SK-N-SH treated with all-trans-retinoic acid at 6 μM for 48 hours (cell line): ENCODE results near the gene CANT1.

ENCODE experiments used
- ATAC-seq: fragments of 200-7000 bp; cut with Tn5 transposase; 3 replicates; pipeline ENCODE4 v1.9.1; 2020; ENCODE audit warnings: mild to moderate bottlenecking, moderate library complexity
- ARNTL ChIP-seq: fragments of 450-650 bp; formaldehyde crosslinking; IDR thresholded peaks from 2 replicates; pipeline ENCODE4 v1.5.0; 2020; ENCODE audit warnings: low read depth, mild to moderate bottlenecking, moderate library complexity, borderline replicate concordance
- BACH2 ChIP-seq: fragments of 250-450 bp; sonication (Bioruptor Pico); IDR thresholded peaks from 2 replicates; pipeline ENCODE4 v1.9.0; 2021; ENCODE audit warnings: mild to moderate bottlenecking, borderline replicate concordance
- CSDC2 ChIP-seq: fragments of 250-450 bp; sonication (Bioruptor Pico); IDR thresholded peaks from 2 replicates; pipeline ENCODE4 v1.5.0; 2020; ENCODE audit warnings: mild to moderate bottlenecking, moderate library complexity
- ESRRG ChIP-seq: fragments of 250-450 bp; sonication (Bioruptor Pico); IDR thresholded peaks from 2 replicates; pipeline ENCODE4 v1.6.1; 2021; ENCODE audit warnings: mild to moderate bottlenecking
- GLIS3 ChIP-seq: fragments of 250-450 bp; sonication (Bioruptor Pico); IDR thresholded peaks from 2 replicates; pipeline ENCODE4 v1.5.0; 2020; ENCODE audit warnings: mild to moderate bottlenecking, moderate library complexity
- ISL1 ChIP-seq: fragments of 250-450 bp; sonication (Bioruptor Pico); IDR thresholded peaks from 2 replicates; pipeline ENCODE4 v2.1.2; 2022; ENCODE audit warnings: mild to moderate bottlenecking, moderate library complexity
- OSR1 ChIP-seq: fragments of 250-450 bp; sonication (Bioruptor Pico); IDR thresholded peaks from 2 replicates; pipeline ENCODE4 v1.8.0; 2022; ENCODE audit warnings: moderate library complexity, mild to moderate bottlenecking, inconsistent platforms
- PPARA ChIP-seq: fragments of 250-450 bp; sonication (Bioruptor Pico); IDR thresholded peaks from 2 replicates; pipeline ENCODE4 v1.5.0; 2020; ENCODE audit warnings: mild to moderate bottlenecking, borderline replicate concordance
- RARB ChIP-seq: fragments of 250-450 bp; sonication (Bioruptor Pico); IDR thresholded peaks from 2 replicates; pipeline ENCODE4 v1.8.0; 2021; ENCODE audit warnings: mild to moderate bottlenecking, moderate library complexity
- SNAI2 ChIP-seq: fragments of 250-450 bp; sonication (Bioruptor Pico); IDR thresholded peaks from 2 replicates; pipeline ENCODE4 v1.5.0; 2020; ENCODE audit warnings: mild to moderate bottlenecking, moderate library complexity
- TCF4 ChIP-seq: fragments of 250-450 bp; sonication (Bioruptor Pico); IDR thresholded peaks from 2 replicates; pipeline ENCODE4 v1.8.0; 2021; ENCODE audit warnings: mild to moderate bottlenecking, moderate library complexity, borderline replicate concordance
- TOX ChIP-seq: fragments of 250-450 bp; sonication (Bioruptor Pico); IDR thresholded peaks from 2 replicates; pipeline ENCODE4 v1.8.0; 2021; ENCODE audit warnings: mild to moderate bottlenecking, moderate library complexity, borderline replicate concordance
- ZC3H10 ChIP-seq: fragments of 250-450 bp; sonication (Bioruptor Pico); IDR thresholded peaks from 2 replicates; pipeline ENCODE4 v1.5.1; 2021; ENCODE audit warnings: mild to moderate bottlenecking, moderate library complexity
- ZFP3 ChIP-seq: fragments of 250-450 bp; sonication (Bioruptor Pico); IDR thresholded peaks from 2 replicates; pipeline ENCODE4 v1.5.0; 2020; ENCODE audit warnings: mild to moderate bottlenecking, moderate library complexity
- ZFP30 ChIP-seq: fragments of 450-650 bp; formaldehyde crosslinking; IDR thresholded peaks from 2 replicates; pipeline ENCODE4 v1.5.0; 2022; ENCODE audit warnings: mild to moderate bottlenecking, moderate library complexity
- ZNF565 ChIP-seq: fragments of 450-650 bp; formaldehyde crosslinking; conservative IDR thresholded peaks from 2 replicates; pipeline ENCODE4 v1.5.0; 2020; ENCODE audit warnings: low read depth, mild to moderate bottlenecking, moderate library complexity
- ZNF70 ChIP-seq: fragments of 450-650 bp; formaldehyde crosslinking; IDR thresholded peaks from 2 replicates; pipeline ENCODE4 v1.5.0; 2020; ENCODE audit warnings: mild to moderate bottlenecking, moderate library complexity
- ZNF8 ChIP-seq: fragments of 450-650 bp; formaldehyde crosslinking; IDR thresholded peaks from 2 replicates; pipeline ENCODE4 v1.5.0; 2020; ENCODE audit warnings: mild to moderate bottlenecking, moderate library complexity
- TF ChIP-seq, protein P1 (sequence below): fragments of 250-450 bp; sonication (Bioruptor Pico); IDR thresholded peaks from 2 replicates; pipeline ENCODE4 v1.5.0; 2020; ENCODE audit warnings: mild to moderate bottlenecking, moderate library complexity
- TF ChIP-seq, protein P2 (sequence below): fragments of 250-450 bp; sonication (Bioruptor Pico); IDR thresholded peaks from 2 replicates; pipeline ENCODE4 v1.5.1; 2020; ENCODE audit warnings: low read depth, mild to moderate bottlenecking, moderate library complexity
- TF ChIP-seq, protein P3 (sequence below): fragments of 250-450 bp; sonication (Bioruptor Pico); IDR thresholded peaks from 2 replicates; pipeline ENCODE4 v1.5.1; 2021; ENCODE audit warnings: mild to moderate bottlenecking, moderate library complexity
- TF ChIP-seq, protein P4 (sequence below): fragments of 250-450 bp; sonication (Bioruptor Pico); IDR thresholded peaks from 2 replicates; pipeline ENCODE4 v1.8.0; 2020; ENCODE audit warnings: mild to moderate bottlenecking, moderate library complexity, borderline replicate concordance
- TF ChIP-seq, protein P5 (sequence below): fragments of 250-450 bp; sonication (Bioruptor Pico); IDR thresholded peaks from 2 replicates; pipeline ENCODE4 v1.8.0; 2021; ENCODE audit warnings: low read depth, mild to moderate bottlenecking, moderate library complexity, borderline replicate concordance

Gene CANT1

DNA sequence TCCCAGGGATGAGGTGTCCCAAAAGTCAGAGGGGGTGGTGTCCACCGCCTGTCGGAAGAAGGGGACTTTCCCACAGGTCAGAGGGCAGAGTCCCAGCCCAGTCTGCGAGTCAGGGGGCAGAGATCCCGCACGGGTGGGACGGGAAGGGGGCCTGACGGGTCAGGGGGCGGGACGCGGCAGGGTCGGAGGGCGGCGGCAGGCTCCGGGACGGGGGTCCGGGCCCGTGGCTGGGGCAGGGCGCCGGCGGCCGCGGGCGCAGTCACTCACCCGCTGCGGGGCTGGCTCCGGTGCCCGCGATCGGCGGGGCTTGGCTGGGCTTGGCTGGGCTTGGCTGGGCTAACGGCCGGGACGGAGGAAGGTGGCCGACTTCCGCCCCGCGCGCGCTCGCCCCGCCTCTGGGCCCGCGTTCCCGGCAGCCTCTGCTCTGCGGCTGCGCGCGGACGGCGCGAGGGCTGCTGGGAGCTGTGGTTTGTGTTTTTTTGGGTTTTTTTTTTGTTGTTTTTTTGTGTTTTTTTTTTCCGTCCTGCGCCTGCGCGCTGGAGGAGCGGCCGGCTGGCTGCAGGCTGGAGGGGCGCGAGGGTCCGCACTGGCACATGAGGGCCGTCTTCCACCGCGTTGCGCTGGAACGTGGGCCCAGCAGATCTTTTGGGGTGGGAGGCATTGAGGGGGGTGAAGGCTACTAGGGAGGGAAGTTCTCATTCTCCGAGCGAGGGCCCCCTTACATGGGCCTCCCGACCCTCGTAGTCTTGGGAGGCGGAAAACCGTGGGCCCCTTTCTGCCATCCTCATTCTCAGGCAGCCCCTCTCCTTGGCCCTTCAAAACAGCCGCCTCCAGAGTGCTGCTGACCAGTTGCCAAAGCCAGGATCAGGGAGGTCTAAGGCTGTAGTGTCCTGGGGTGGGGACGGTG lies at the start of gene CANT1:
TSS of gene CANT1 (minus strand) at position 368 of the 907 bp plus-strand sequence. CDS start 12,142 bp downstream, outside the sequence.
- no peak for TF ChIP-seq TOX (CRISPR knock-in tag)
- TF ChIP-seq CSDC2 (CRISPR knock-in tag): no peak
- no peak for TF ChIP-seq ARNTL (CRISPR knock-in tag)
- TF ChIP-seq, protein P1, sequence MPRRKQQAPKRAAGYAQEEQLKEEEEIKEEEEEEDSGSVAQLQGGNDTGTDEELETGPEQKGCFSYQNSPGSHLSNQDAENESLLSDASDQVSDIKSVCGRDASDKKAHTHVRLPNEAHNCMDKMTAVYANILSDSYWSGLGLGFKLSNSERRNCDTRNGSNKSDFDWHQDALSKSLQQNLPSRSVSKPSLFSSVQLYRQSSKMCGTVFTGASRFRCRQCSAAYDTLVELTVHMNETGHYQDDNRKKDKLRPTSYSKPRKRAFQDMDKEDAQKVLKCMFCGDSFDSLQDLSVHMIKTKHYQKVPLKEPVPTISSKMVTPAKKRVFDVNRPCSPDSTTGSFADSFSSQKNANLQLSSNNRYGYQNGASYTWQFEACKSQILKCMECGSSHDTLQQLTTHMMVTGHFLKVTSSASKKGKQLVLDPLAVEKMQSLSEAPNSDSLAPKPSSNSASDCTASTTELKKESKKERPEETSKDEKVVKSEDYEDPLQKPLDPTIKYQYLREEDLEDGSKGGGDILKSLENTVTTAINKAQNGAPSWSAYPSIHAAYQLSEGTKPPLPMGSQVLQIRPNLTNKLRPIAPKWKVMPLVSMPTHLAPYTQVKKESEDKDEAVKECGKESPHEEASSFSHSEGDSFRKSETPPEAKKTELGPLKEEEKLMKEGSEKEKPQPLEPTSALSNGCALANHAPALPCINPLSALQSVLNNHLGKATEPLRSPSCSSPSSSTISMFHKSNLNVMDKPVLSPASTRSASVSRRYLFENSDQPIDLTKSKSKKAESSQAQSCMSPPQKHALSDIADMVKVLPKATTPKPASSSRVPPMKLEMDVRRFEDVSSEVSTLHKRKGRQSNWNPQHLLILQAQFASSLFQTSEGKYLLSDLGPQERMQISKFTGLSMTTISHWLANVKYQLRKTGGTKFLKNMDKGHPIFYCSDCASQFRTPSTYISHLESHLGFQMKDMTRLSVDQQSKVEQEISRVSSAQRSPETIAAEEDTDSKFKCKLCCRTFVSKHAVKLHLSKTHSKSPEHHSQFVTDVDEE (CRISPR knock-in tag): no peak
- no peak for TF ChIP-seq ISL1
- no peak for TF ChIP-seq ZNF70 (CRISPR knock-in tag)
- TF ChIP-seq ZNF8 (CRISPR knock-in tag): no peak
- no peak for TF ChIP-seq OSR1
- TF ChIP-seq, protein P2, sequence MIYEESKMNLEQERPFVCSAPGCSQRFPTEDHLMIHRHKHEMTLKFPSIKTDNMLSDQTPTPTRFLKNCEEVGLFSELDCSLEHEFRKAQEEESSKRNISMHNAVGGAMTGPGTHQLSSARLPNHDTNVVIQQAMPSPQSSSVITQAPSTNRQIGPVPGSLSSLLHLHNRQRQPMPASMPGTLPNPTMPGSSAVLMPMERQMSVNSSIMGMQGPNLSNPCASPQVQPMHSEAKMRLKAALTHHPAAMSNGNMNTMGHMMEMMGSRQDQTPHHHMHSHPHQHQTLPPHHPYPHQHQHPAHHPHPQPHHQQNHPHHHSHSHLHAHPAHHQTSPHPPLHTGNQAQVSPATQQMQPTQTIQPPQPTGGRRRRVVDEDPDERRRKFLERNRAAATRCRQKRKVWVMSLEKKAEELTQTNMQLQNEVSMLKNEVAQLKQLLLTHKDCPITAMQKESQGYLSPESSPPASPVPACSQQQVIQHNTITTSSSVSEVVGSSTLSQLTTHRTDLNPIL (CRISPR knock-in tag): no peak
- no peak for TF ChIP-seq ZFP3 (CRISPR knock-in tag)
- TF ChIP-seq, protein P3, sequence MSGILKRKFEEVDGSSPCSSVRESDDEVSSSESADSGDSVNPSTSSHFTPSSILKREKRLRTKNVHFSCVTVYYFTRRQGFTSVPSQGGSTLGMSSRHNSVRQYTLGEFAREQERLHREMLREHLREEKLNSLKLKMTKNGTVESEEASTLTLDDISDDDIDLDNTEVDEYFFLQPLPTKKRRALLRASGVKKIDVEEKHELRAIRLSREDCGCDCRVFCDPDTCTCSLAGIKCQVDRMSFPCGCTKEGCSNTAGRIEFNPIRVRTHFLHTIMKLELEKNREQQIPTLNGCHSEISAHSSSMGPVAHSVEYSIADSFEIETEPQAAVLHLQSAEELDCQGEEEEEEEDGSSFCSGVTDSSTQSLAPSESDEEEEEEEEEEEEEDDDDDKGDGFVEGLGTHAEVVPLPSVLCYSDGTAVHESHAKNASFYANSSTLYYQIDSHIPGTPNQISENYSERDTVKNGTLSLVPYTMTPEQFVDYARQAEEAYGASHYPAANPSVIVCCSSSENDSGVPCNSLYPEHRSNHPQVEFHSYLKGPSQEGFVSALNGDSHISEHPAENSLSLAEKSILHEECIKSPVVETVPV (CRISPR knock-in tag): no peak
- TF ChIP-seq BACH2 (CRISPR knock-in tag): no peak
- TF ChIP-seq SNAI2 (CRISPR knock-in tag): no peak
- no peak for TF ChIP-seq PPARA (CRISPR knock-in tag)
- no peak for TF ChIP-seq GLIS3 (CRISPR knock-in tag)
- TF ChIP-seq ESRRG: no peak
- TF ChIP-seq ZFP30: no peak
- TF ChIP-seq ZC3H10 (CRISPR knock-in tag): no peak
- peak; percentile 99 for ATAC-seq

DNA sequence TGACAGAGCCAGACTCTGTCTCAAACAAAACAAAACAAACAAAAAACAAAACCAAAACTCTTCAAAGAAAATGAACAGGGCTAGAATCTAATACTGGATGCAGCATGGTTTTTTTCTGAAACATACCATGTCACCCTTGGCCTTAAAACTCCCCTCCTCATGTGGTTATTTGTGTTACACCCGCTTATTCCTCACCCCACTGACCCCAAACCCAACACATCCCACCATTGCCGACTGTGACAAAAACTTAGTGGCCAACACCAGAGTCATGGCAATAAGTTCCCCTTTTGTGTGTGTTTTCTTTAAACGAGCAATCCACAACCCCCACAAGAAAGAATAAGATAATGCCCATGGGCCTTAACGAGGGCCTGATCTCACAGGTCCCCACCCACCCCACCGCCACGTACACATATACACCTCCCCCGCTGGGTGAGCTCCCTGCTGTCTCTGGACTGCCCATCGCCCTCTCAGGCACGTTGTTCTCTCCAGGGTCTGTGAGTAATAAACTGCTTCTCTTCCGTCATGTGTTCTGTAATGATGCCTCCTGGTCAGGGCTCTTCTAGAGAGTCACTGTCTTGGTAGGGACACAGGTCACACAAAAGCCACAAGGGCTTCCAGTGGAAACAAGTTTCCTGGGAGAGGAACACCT lies 48.3 kb upstream of the CANT1 start:
- no peak; the same call in 2 of the 3 replicates for ATAC-seq
- TF ChIP-seq CSDC2 (CRISPR knock-in tag) (no peak), RARB (CRISPR knock-in tag) (no peak)

DNA sequence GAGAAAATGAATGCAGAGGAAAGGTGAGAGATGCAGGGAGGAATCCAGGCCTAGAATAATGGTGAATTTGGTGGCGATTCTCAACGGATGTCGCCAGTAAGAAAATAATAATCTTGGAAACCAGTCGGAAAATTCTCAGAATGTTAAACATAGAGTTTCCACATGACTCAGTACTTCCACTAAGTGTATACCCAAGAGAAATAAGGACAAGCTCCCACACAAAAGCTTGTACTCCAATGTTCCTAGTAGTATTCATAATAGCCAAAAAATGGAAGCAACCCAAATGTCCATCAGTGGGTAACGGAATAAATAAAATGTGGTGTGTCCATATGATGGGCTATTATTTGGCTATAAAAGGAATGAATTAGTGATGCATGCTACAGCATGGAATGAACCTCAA lies 45.6 kb upstream of the CANT1 start:
- TF ChIP-seq CSDC2 (CRISPR knock-in tag): no peak
- TF ChIP-seq OSR1: no peak
- TF ChIP-seq, protein P4, sequence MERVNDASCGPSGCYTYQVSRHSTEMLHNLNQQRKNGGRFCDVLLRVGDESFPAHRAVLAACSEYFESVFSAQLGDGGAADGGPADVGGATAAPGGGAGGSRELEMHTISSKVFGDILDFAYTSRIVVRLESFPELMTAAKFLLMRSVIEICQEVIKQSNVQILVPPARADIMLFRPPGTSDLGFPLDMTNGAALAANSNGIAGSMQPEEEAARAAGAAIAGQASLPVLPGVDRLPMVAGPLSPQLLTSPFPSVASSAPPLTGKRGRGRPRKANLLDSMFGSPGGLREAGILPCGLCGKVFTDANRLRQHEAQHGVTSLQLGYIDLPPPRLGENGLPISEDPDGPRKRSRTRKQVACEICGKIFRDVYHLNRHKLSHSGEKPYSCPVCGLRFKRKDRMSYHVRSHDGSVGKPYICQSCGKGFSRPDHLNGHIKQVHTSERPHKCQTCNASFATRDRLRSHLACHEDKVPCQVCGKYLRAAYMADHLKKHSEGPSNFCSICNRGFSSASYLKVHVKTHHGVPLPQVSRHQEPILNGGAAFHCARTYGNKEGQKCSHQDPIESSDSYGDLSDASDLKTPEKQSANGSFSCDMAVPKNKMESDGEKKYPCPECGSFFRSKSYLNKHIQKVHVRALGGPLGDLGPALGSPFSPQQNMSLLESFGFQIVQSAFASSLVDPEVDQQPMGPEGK: no peak
- TF ChIP-seq SNAI2 (CRISPR knock-in tag): no peak
- TF ChIP-seq, protein P3 (CRISPR knock-in tag): no peak
- no peak for TF ChIP-seq BACH2 (CRISPR knock-in tag)
- TF ChIP-seq, protein P2 (CRISPR knock-in tag): no peak
- TF ChIP-seq ZFP30: no peak
- TF ChIP-seq GLIS3 (CRISPR knock-in tag): no peak
- TF ChIP-seq ESRRG: no peak
- no peak for TF ChIP-seq TCF4 (CRISPR knock-in tag)
- TF ChIP-seq, protein P5, sequence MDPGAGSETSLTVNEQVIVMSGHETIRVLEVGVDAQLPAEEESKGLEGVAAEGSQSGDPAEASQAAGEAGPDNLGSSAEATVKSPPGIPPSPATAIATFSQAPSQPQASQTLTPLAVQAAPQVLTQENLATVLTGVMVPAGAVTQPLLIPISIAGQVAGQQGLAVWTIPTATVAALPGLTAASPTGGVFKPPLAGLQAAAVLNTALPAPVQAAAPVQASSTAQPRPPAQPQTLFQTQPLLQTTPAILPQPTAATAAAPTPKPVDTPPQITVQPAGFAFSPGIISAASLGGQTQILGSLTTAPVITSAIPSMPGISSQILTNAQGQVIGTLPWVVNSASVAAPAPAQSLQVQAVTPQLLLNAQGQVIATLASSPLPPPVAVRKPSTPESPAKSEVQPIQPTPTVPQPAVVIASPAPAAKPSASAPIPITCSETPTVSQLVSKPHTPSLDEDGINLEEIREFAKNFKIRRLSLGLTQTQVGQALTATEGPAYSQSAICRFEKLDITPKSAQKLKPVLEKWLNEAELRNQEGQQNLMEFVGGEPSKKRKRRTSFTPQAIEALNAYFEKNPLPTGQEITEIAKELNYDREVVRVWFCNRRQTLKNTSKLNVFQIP (CRISPR knock-in tag): no peak
- no peak for TF ChIP-seq ZC3H10 (CRISPR knock-in tag)
- TF ChIP-seq ZNF8 (CRISPR knock-in tag): no peak
- no peak for TF ChIP-seq TOX (CRISPR knock-in tag)
- no peak for TF ChIP-seq ZNF70 (CRISPR knock-in tag)
- no peak for TF ChIP-seq ZFP3 (CRISPR knock-in tag)
- TF ChIP-seq ZNF565 (CRISPR knock-in tag): no peak

More for the DNA sequence above, 45.6 kb upstream of the CANT1 start:
- ATAC-seq: no peak
